HG03342 (cell line): ENCODE measurements around the gene CFC1.
"Not testable (repeated sequence)": the region's sequence is repeated elsewhere in the genome, so short reads cannot be mapped to it uniquely, and the experiment has no call there.

Source experiments
- ATAC-seq: cut with Tn5 transposase; IDR thresholded peaks from one replicate; pipeline ENCODE4 v1.9.1; 2021; ENCODE audit warnings: mild to moderate bottlenecking, moderate library complexity; ENCODE audit not compliant: unreplicated experiment

CFC1 gene

GRCh38 chr2:130584726-130585125, 14.6 kb downstream of the CFC1 start:
- not testable (repeated sequence) for ATAC-seq

- ATAC-seq: not testable (repeated sequence)
These were observed 15.8 kb downstream of the CFC1 start for GRCh38 chr2:130583582-130583981.

- ATAC-seq: not testable (repeated sequence)
These were observed 16.4 kb downstream of the CFC1 start for GRCh38 chr2:130582970-130583369.

- ATAC-seq: not testable (repeated sequence)
These were observed 17.9 kb downstream of the CFC1 start for GRCh38 chr2:130581491-130581890.

- ATAC-seq: not testable (repeated sequence)
These were observed 20.3 kb downstream of the CFC1 start for GRCh38 chr2:130579121-130579520.

- ATAC-seq: not testable (repeated sequence)
These were observed 21.8 kb downstream of the CFC1 start for GRCh38 chr2:130577559-130577958.

GRCh38 chr2:130576209-130576784, 23.1 kb downstream of the CFC1 start:
- ATAC-seq: not testable (repeated sequence)

- ATAC-seq: not testable (repeated sequence)
These were observed 25.1 kb downstream of the CFC1 start for GRCh38 chr2:130574230-130574629.

- not testable (repeated sequence) for ATAC-seq
These were observed 27.4 kb downstream of the CFC1 start for GRCh38 chr2:130571929-130572328.

GRCh38 chr2:130566165-130566564, 33.2 kb downstream of the CFC1 start:
- not testable (repeated sequence) for ATAC-seq

- ATAC-seq: not testable (repeated sequence)
These were observed 42.9 kb downstream of the CFC1 start for GRCh38 chr2:130556441-130556840.

- not testable (repeated sequence) for ATAC-seq
These were observed 45.2 kb downstream of the CFC1 start for GRCh38 chr2:130554178-130554577.

GRCh38 chr2:130549475-130549874, 49.9 kb downstream of the CFC1 start:
- ATAC-seq: not testable (repeated sequence)

- ATAC-seq: not testable (repeated sequence)
These were observed 51.0 kb downstream of the CFC1 start for GRCh38 chr2:130548418-130548817.

GRCh38 chr2:130544978-130545377, 54.4 kb downstream of the CFC1 start:
- not testable (repeated sequence) for ATAC-seq

GRCh38 chr2:130543785-130544528, 55.4 kb downstream of the CFC1 start:
- ATAC-seq: not testable (repeated sequence)

- not testable (repeated sequence) for ATAC-seq
These were observed 56.6 kb downstream of the CFC1 start for GRCh38 chr2:130542789-130543188.
